D721Med (cell line): ENCODE results near the gene NHLRC4.

ENCODE experiments used
- DNase-seq: peaks from one replicate; pipeline ENCODE4 v3.0.0; 2011; ENCODE audit warnings: low spot score; ENCODE audit not compliant: insufficient read length
- FAIRE-seq: peaks from 2 replicates; lab custom pipeline; 2011; peaks lifted over from hg19 to GRCh38; lab: Jason Lieb, UNC
- TF ChIP-seq, protein P1 (sequence below): IDR thresholded peaks from 2 replicates; pipeline ENCODE4 v1.5.1; 2012; ENCODE audit warnings: mild to moderate bottlenecking, control low read depth; ENCODE audit not compliant: insufficient read depth; ENCODE audit errors: missing control alignments

The NHLRC4 gene

DNA sequence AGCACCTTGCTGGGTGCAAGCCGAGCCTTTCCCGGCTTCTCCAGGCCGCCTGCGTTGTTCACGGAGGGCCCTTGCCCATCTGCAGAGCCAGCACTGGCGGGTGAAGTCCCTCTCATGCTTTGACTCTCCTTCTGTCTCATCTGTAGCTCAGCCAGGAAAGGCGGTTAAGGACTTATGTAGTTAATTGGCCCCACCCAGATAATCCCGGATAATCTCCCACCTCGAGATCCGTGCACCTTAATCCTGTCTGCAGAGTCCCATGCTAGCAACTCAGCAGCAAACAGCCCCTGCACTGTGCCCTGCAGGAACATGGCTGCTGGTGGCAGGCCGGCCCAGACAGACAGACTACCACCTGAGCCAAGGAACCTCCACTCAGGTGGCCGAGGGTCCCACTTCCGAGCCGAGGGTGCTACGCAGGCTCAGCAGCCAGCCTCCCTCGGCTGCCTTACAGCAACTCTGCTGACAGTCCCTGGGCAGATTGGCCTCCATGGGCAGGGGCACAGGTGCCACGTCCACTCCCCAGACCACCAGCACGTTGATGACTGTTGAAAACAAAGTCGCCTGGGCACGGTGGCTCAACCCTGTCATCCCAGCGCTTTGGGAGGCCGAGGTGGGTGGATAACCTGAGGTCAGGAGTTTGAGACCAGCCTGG lies 40.0 kb downstream of the NHLRC4 start:
- peak; percentile 94 for DNase-seq
- peak; percentile 60 for FAIRE-seq
- TF ChIP-seq, protein P1, sequence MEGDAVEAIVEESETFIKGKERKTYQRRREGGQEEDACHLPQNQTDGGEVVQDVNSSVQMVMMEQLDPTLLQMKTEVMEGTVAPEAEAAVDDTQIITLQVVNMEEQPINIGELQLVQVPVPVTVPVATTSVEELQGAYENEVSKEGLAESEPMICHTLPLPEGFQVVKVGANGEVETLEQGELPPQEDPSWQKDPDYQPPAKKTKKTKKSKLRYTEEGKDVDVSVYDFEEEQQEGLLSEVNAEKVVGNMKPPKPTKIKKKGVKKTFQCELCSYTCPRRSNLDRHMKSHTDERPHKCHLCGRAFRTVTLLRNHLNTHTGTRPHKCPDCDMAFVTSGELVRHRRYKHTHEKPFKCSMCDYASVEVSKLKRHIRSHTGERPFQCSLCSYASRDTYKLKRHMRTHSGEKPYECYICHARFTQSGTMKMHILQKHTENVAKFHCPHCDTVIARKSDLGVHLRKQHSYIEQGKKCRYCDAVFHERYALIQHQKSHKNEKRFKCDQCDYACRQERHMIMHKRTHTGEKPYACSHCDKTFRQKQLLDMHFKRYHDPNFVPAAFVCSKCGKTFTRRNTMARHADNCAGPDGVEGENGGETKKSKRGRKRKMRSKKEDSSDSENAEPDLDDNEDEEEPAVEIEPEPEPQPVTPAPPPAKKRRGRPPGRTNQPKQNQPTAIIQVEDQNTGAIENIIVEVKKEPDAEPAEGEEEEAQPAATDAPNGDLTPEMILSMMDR: no peak

DNA sequence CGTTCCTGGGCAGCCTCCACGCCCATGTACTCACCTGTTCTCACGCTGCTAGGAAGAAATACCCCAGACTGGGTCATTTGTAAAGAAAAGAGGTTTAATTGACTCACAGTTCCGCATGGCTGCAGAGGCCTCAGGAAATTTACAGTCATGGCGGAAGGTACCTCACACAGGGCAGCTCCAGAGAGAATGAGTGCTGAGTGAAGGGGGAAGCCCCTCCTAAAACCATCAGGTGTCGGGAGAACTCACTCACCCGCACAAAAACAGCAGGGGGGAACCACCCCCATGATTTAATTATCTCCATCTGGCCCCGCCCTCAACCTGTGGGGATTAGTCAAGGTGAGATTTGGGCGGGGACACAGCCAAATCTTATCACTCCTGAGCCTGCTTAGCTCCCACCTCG lies 41.2 kb downstream of the NHLRC4 start:
- TF ChIP-seq, protein P1: no peak
- FAIRE-seq: no peak
- DNase-seq: no peak

DNA sequence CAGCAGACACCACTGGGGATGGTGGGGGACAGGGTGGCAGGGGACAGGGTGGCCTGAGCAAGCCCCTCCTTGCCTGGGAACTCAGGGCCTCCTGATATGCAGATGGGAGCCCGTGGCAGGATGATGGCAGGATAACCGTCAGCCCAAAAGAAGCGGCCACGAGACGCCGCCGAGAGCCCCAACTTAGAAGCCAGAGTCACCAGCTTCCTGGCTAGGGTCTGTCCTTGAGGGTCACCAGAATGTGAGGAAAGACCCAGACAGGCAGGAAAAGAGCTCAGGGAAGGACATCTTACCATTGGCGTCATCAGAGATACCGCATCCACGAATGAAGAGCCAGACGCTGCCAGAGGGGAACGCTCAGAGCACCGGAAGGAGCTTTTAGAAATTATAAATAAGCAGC lies 42.5 kb downstream of the NHLRC4 start:
- TF ChIP-seq, protein P1: no peak
- DNase-seq (no peak), FAIRE-seq (no peak)

DNA sequence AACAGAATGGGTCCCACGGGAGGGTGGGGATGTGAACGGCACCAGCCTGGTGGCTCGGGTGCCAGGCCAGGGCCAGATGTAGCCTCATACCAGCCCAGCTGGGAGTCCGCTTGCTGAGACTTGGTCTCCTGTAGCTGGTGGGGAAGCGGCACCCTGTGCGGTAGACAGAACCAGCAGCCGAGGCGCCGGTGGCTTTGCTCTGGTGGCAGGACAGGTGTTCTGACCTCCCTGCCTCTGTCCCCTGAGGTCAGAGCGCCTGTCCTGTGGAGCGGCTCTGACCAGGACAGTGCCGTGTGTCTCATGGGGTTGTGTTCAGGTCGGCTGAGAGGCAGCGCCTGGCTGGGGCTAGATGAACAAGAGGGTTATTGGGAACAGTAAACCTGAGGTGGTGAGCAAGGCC lies 43.2 kb downstream of the NHLRC4 start:
- TF ChIP-seq, protein P1: no peak
- DNase-seq (no peak), FAIRE-seq (no peak)

DNA sequence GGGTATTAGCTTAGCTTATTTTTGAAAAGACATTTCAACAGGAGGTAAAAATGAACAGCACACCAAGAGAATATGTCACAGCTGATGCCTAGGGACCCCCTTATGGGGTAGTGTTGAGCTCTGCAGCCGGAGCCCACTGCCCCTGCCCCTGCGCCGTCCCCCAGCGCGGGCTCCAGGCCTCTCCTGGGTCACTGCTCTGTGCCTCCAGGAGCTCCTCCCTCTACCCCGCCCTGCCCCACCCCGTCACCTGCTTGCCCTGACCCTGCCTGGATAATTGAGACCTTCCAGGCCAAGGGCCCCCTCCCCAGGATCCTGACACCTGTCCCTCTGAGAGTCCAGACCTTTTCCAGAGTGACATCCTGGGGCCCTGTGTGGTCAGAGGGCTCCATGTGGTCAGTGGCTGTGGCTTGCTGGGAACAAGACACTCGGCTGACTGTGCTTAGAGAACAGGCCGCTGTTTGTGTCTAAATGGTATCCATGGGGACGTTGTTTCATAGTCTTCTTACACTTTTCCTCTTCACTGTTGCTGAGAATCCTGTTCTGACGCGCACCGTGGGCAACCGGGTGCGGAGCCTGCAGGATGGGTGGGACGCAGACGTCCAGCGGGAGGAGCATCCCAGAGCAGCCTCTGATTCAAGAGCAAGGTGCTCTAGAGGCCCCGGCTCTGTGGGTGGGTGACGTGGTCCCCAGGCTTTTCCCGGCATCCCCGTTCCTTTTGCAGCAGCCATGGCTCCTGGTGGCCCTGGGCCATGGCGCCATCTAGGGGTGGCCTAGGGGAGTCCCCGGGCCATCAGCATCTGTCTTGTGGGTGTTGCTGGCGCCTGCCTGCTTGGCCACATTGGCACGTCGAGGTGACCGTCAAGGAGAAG lies 43.9 kb downstream of the NHLRC4 start:
- DNase-seq (peak; percentile 95), FAIRE-seq (no peak)
- TF ChIP-seq, protein P1: peak; percentile 49

DNA sequence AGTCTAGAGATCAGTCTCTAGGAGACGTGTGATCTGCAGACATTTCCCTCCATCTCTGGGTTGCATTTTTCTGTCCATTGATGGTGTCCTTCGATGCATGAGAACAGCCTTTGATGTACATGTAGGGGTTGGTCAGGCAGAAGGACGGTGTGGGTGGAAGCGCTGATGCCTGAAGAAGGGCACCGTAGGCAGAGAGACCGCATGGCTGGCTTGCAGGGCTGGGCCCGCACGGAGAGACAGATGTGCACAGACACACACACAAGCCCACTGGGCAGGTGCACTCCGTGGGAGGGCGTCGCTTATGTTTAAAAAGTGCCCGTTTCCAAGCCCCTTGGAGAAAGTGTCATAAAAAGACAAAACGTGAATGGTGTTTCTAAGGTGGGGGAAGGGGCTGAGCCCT lies 48.3 kb downstream of the NHLRC4 start:
- FAIRE-seq: no peak
- TF ChIP-seq, protein P1: no peak
- no peak for DNase-seq
